Keratinocyte (primary cell): Measurements from ENCODE around the gene ZNF780B. TPM values are rescaled to one million over a fixed set of nuclear protein-coding genes. Genes with fewer than 3 reads are reported as not detected.
"Not testable (repeated sequence)": the region's sequence is repeated elsewhere in the genome, so short reads cannot be mapped to it uniquely, and the experiment has no call there.

Experiments
- DNase-seq: peaks from one replicate; pipeline ENCODE4 v3.0.0-alpha.2; 2011; ENCODE audit warnings: low read depth, missing footprints, low spot score
- FAIRE-seq: peaks from 2 replicates; lab custom pipeline; 2011; peaks lifted over from hg19 to GRCh38; lab: Jason Lieb, UNC
- H2AFZ ChIP-seq: 2 replicates; pipeline ENCODE4 v1.6.0; 2012; ENCODE audit warnings: low read length, control low read depth, inconsistent platforms; ENCODE audit not compliant: control insufficient read depth
- H3K27ac ChIP-seq: 2 replicates; pipeline ENCODE4 v1.5.1; 2011; ENCODE audit warnings: low read length; ENCODE audit not compliant: control insufficient read depth, insufficient read depth
- H3K27me3 ChIP-seq: 3 replicates; pipeline ENCODE4 v1.6.0; 2011; ENCODE audit warnings: low read length; ENCODE audit not compliant: control insufficient read depth, insufficient read depth; ENCODE audit errors: extremely low read depth
- H3K36me3 ChIP-seq, 2 experiments: 2 replicates in 1 of 2; 3 replicates in 1 of 2; pipeline ENCODE4 v1.5.1; 2011; ENCODE audit warnings: low read length in 2 of 2, mild to moderate bottlenecking in 1 of 2; ENCODE audit not compliant: control insufficient read depth in 2 of 2, insufficient read depth in 2 of 2; ENCODE audit errors: extremely low read depth in 1 of 2
- H3K4me1 ChIP-seq: 3 replicates; pipeline ENCODE4 v1.5.1; 2011; ENCODE audit warnings: low read length; ENCODE audit not compliant: control insufficient read depth, insufficient read depth; ENCODE audit errors: extremely low read depth
- H3K4me2 ChIP-seq: 3 replicates; pipeline ENCODE4 v1.6.0; 2011; ENCODE audit warnings: low read depth, low read length; ENCODE audit not compliant: control insufficient read depth, insufficient read depth; ENCODE audit errors: extremely low read depth
- H3K4me3 ChIP-seq, 3 experiments: fragments of 200-600 bp in 1 of 3; sonication (generic) in 1 of 3; 2 replicates in 2 of 3; 3 replicates in 1 of 3; pipeline ENCODE4 v1.5.1; 2011 to 2016; ENCODE audit warnings: low read length in 3 of 3, mild to moderate bottlenecking in 3 of 3, control low read depth in 2 of 3, inconsistent platforms in 1 of 3, low read depth in 1 of 3, mixed read lengths in 1 of 3, mixed run types in 1 of 3, moderate library complexity in 1 of 3; ENCODE audit not compliant: control insufficient read depth in 2 of 3, insufficient read depth in 2 of 3; ENCODE audit errors: extremely low read depth in 1 of 3
- H3K79me2 ChIP-seq: 2 replicates; pipeline ENCODE4 v1.6.0; 2012; ENCODE audit warnings: low read length; ENCODE audit not compliant: control insufficient read depth, insufficient read depth
- H3K9ac ChIP-seq: 3 replicates; pipeline ENCODE4 v1.6.0; 2011; ENCODE audit warnings: low read length; ENCODE audit not compliant: control insufficient read depth, insufficient read depth; ENCODE audit errors: extremely low read depth
- H3K9me1 ChIP-seq: 3 replicates; pipeline ENCODE4 v1.6.0; 2011; ENCODE audit warnings: low read length; ENCODE audit not compliant: control insufficient read depth, insufficient read depth; ENCODE audit errors: extremely low read depth
- H3K9me3 ChIP-seq: 2 replicates; pipeline ENCODE4 v1.5.1; 2012; ENCODE audit warnings: low read depth, low read length; ENCODE audit not compliant: control insufficient read depth
- H4K20me1 ChIP-seq: 3 replicates; pipeline ENCODE4 v1.6.0; 2011; ENCODE audit warnings: low read length; ENCODE audit not compliant: control insufficient read depth, insufficient read depth; ENCODE audit errors: extremely low read depth
- CTCF ChIP-seq, 3 experiments: IDR thresholded peaks in 1 of 3; conservative IDR thresholded peaks in 1 of 3; optimal IDR thresholded peaks in 1 of 3; 2 replicates in 2 of 3; 3 replicates in 1 of 3; pipeline versions ENCODE3 to v1.5.1; 2011; ENCODE audit warnings: low read length in 3 of 3, mild to moderate bottlenecking in 3 of 3, moderate library complexity in 2 of 3, control low read depth in 1 of 3, inconsistent platforms in 1 of 3; ENCODE audit not compliant: insufficient read depth in 2 of 3; ENCODE audit errors: extremely low read depth in 1 of 3
- EZH2 ChIP-seq: IDR thresholded peaks from one replicate; pipeline ENCODE4 v1.6.1; 2012; ENCODE audit warnings: inconsistent platforms, mild to moderate bottlenecking, low read length, moderate library complexity
- dilution Hi-C: fragments of 300-500 bp; cut with MboI; formaldehyde crosslinking; loops from one replicate; pipeline ENCODE4 v1.7.0; 2020; ENCODE audit warnings: low sequenced_read_pairs; ENCODE audit not compliant: extremely low pct_ligation_motif_present
- polyA plus RNA-seq, 5 experiments: library from polyadenylated mRNA; depleted of rRNA in 3 of 5; stranded (reverse) in 3 of 5; stranded (forward) in 1 of 5; unstranded in 1 of 5; fragments of >200 nt; gene quantifications; 1 replicate in 1 of 5; 2 replicates in 3 of 5; 3 replicates in 1 of 5; pipeline versions ENCODE4 v1.2.1 to v1.2.3, GENCODE V29; 2011 to 2012; ENCODE audit warnings: missing spikeins in 2 of 5, low read depth in 1 of 5, low replicate concordance in 1 of 5

Gene ZNF780B
- polyA plus RNA-seq, 1 donor (not counting 4 experiments of a cell fraction or from before 2014, with no cell fraction given), result 8.3 TPM

DNA sequence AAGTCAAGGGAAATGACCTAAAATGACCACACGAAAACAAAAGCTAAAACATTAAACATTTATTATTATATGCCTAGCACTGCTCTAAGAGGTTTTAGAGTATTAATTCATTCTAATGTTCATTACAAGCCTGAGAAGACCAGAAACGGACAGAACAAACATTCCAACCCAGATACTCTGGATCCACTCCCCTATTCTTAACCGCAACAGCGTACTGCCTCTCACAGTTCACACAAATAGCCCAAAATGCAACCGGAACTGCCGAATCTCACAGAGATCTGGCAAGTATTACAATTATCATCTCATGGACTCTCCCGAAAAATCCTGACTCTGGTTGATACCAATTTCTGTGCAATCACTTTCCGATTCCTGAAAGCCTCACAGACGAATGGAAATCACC lies 1.4 kb downstream of the ZNF780B start:
- Histone ChIP-seq H3K4me2 (peak overlapping the region; percentile 99), H3K4me3 (peak overlapping the region in 1 of 3 experiments; percentile 84), H3K9ac (no peak overlapping the region), H3K9me1 (no peaks in the 10 kb centered on the region), H3K9me3 (peaks cover 2% of the 10 kb centered on the region), H2AFZ (no peak overlapping the region), H3K79me2 (peaks cover 24% of the 10 kb centered on the region), H4K20me1 (no peaks in the 10 kb centered on the region), H3K27ac (no peak overlapping the region), H3K4me1 (peaks cover 11% of the 10 kb centered on the region), H3K36me3 (no peaks in the 10 kb centered on the region), H3K27me3 (no peaks in the 10 kb centered on the region)
- FAIRE-seq (no peak), DNase-seq (no peak)
- TF ChIP-seq CTCF (optimal IDR thresholded peaks at IDR 0.05 in 1 of 3, IDR thresholded peaks at IDR 0.05 in 1 of 3, conservative IDR thresholded peaks at IDR 0.05 in 1 of 3; ENCODE audit: extremely low read depth in 1 of 3, insufficient read depth in 2 of 3, low read length in 3 of 3), result no peak
- no peak for TF ChIP-seq EZH2
- dilution Hi-C loops, result no loop called here

GRCh38 chr19:40053491-40053890 lies 2.5 kb downstream of the ZNF780B start:
- H3K79me2 ChIP-seq, result peaks cover 24% of the 10 kb centered on the region
- no peak overlapping the region for H2AFZ ChIP-seq
- FAIRE-seq (no peak), DNase-seq (no peak)
- H3K9ac ChIP-seq, result no peak overlapping the region
- no peak overlapping the region for H3K27ac ChIP-seq
- dilution Hi-C loops, result no loop called here
- no peaks in the 10 kb centered on the region for H3K9me1 ChIP-seq
- no peaks in the 10 kb centered on the region for H3K27me3 ChIP-seq
- peaks cover 11% of the 10 kb centered on the region for H3K4me1 ChIP-seq
- no peak for TF ChIP-seq CTCF (optimal IDR thresholded peaks at IDR 0.05 in 1 of 3, IDR thresholded peaks at IDR 0.05 in 1 of 3, conservative IDR thresholded peaks at IDR 0.05 in 1 of 3; ENCODE audit: extremely low read depth in 1 of 3, insufficient read depth in 2 of 3, low read length in 3 of 3)
- no peak for TF ChIP-seq EZH2
- peaks cover 0 to 5% of the 10 kb centered on the region in 2 experiments for H3K36me3 ChIP-seq
- H3K4me2 ChIP-seq, result no peak overlapping the region
- H3K4me3 ChIP-seq, result no peak overlapping the region
- no peaks in the 10 kb centered on the region for H3K9me3 ChIP-seq
- H4K20me1 ChIP-seq, result no peaks in the 10 kb centered on the region

DNA sequence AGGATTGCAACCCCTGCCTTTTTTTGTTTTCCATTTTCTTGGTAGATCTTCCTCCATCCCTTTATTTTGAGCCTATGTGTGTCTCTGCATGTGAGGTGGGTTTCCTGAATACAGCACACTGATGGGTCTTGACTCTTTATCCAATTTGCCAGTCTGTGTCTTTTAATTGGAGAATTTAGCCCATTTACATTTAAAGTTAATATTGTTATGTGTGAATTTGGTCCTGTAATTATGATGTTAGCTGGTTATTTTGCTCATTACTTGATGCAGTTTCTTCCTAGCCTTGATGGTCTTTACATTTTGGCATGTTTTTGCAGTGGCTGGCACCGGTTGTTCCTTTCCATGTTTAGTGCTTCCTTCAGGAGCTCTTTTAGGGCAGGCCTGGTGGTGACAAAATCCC lies 14.3 kb downstream of the ZNF780B start:
- dilution Hi-C loops, result not testable (repeated sequence)

GRCh38 chr19:40038047-40038446 lies 18.0 kb downstream of the ZNF780B start:
- dilution Hi-C loops, H3K36me3 ChIP-seq, H3K9ac ChIP-seq, H3K4me3 ChIP-seq, FAIRE-seq, H3K27ac ChIP-seq, DNase-seq, H3K27me3 ChIP-seq, H4K20me1 ChIP-seq, H3K4me2 ChIP-seq, H2AFZ ChIP-seq, H3K4me1 ChIP-seq, H3K9me1 ChIP-seq, H3K79me2 ChIP-seq: not testable (repeated sequence)
- peaks cover 17% of the 10 kb centered on the region for H3K9me3 ChIP-seq

More for the DNA sequence above, 14.3 kb downstream of the ZNF780B start:
- not testable (repeated sequence) for H3K9me3 ChIP-seq, H3K27me3 ChIP-seq, H3K4me1 ChIP-seq, H3K36me3 ChIP-seq, H3K27ac ChIP-seq, H2AFZ ChIP-seq, H4K20me1 ChIP-seq, H3K9me1 ChIP-seq, DNase-seq, H3K4me3 ChIP-seq, FAIRE-seq, H3K4me2 ChIP-seq, H3K79me2 ChIP-seq, H3K9ac ChIP-seq
